GM19025 (cell line): Measurements from ENCODE around the gene CIROP.

Experiments used
- ATAC-seq: cut with Tn5 transposase; IDR thresholded peaks from one replicate; pipeline ENCODE4 v1.9.1; 2021; ENCODE audit warnings: mild to moderate bottlenecking, low read depth, moderate library complexity; ENCODE audit not compliant: unreplicated experiment

CIROP gene

GRCh38 chr14:23095196-23096108 lies 9.3 kb downstream of the CIROP start, which contains the start of gene C14orf119:
TSS of gene C14orf119 (plus strand) at chr14:23095505. CDS start at chr14:23097659, 2,154 bp downstream.
- peak; percentile 90 for ATAC-seq

DNA sequence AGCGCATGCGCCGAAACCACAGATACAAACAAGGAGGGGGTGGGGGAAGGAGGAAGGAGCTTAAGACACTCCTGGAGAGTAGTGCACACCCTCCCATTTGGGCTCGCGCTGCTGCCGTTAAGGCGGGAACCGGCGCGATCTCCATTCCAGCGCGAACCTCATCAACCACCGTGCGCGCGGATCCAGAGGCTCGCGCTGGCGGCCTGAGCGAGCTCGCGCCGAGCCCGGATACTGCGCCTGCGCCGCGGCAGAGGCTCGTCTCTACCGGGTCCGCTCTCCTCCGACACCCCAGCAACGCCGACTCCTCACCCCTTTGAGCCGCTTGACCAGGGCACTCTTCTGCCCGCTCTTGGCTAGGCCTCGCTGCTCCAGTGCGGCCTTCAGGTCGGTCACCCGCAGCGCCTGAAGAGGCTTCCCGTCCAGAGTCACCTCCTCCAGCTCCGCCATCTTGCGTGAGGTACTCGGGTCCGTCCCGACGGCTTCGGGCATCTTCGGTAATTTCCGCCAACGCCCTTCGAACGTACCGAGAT lies 10.1 kb downstream of the CIROP start, which contains the start of gene ACIN1:
ACIN1 (minus strand) TSS at position 471 of the 530 bp plus-strand sequence; CDS start at position 447, 24 bp downstream.
- peak; percentile 37 for ATAC-seq

DNA sequence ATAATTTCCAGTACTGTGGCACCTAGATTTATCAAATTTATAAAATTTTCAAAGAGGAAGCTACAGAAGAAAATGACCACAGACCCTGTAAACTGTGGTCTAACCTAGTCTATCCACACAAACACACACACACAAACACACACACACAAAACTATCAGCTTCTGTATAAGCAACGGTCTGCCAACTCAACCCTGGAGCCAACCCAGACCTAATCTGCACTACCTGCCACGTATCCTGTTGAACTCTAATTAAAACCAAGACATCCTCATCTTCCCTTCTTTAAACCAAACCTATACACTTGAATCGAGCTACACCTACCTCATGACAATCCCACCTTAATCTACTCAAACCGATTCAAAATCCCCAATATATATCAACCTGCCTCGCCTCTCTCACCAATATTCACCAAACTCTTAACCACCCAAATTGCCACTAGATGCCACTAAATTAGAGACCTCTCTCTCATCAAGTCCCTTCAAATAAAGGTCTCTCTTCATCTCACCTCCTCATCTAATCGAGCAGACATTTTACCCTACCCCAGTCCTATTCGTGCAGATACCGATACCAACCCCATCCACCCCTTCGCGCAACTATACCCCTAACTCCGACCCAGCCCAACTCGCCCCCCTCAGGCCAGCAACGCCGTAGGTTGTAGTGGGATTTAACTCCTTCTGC lies 10.7 kb downstream of the CIROP start:
- no peak for ATAC-seq

GRCh38 chr14:23093526-23093925 lies 11.3 kb downstream of the CIROP start:
- no peak for ATAC-seq

- ATAC-seq, result no peak
Observed at GRCh38 chr14:23093104-23093503, 11.7 kb downstream of the CIROP start.

DNA sequence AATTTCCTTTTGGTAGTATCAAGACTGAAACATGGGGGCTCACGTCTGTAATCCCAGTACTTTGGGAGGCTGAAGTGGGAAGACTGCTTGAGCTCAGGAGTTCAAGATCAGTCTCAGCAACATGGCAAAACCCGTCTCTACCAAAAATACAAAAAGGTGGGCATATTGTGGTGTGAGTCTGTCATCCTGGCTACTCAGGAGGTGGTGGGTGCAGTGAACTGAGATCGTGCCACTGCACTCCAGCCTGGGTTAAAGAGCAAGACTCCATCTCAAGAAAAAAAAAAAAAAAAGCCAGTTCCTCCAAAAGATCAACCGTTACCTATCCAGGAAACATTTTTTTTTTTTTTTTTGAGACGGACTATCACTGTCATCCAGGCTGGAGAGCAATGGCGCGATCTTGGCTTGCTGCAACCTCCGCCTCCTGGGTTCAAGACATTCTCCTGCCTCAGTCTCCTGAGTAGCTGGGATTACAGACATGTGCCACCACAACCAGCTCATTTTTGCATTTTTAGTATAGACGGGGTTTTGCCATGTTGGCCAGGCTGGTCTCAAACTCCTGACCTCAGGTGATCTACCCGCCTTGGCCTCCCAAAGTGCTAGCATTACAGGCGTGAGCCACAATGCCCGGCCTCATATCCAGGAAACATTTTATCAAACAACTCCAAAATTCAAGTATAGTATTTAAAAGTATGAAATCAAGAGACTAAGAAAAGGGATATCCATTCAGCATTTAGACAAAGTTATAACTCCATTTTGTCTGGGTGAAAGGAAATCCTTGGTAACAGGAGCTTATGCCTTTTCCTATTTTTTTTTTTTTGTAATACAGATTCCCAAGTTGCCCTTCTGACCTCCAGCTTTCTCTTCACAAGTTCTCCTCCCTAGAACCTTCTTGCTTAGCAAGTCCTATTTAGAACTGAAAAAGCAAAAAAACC lies 13.2 kb downstream of the CIROP start:
- no peak for ATAC-seq

- no peak for ATAC-seq
Observed at GRCh38 chr14:23090254-23090636, 14.5 kb downstream of the CIROP start.

DNA sequence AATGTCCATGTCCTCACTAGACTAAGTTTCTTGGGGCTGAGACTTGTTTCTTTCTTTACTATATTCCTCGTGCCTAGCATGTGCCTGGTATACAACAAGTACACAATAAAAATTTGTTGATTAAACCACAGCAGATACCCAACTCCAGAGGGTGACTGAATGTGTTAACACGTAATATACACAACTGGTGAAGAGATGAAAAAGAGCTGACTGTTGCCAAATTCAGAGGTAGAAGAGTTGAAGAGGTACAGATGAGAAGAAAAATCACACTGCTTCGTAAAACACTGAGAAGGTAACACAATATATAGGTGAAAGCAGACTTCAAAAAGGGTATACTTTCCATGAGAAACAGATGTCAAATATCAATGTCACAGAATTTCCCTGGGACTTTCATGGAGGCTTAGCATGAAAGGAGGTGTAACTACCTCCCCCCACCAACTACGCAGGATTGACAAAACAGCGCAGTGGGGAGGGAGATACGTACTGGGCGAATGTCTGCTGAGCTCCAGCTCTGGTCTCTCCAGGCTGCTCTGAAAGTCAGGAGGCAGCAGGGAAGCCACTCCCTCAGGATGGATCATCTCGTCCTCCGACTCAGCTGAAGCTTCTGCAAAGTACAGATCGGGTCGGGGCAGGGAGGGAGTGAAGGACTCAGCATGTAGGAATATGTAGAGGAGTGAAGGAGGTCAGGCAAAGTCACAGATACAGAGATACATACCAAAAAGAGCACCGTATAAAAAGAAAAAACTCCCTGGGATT lies 15.1 kb downstream of the CIROP start:
- ATAC-seq, result no peak

DNA sequence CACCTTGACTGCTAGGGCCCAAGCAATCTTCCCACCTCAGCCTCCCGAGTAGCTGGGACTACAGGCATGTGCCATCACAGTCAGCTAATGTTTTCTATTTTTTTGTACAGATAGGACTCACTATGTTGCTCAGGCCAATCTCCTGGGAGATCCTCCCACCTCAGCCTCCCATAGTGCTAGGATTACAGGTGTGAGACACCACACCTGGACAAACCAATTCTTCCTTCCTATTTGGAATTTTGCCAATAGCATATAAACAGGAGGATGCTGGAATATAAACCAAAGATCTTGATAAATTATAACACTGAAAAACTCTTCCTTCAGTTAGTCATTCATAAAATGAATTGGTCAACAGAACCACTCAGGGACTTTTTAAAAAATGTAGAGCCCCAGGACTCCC lies 18.2 kb downstream of the CIROP start:
- ATAC-seq, result no peak

GRCh38 chr14:23085458-23085857 lies 19.3 kb downstream of the CIROP start:
- no peak for ATAC-seq

DNA sequence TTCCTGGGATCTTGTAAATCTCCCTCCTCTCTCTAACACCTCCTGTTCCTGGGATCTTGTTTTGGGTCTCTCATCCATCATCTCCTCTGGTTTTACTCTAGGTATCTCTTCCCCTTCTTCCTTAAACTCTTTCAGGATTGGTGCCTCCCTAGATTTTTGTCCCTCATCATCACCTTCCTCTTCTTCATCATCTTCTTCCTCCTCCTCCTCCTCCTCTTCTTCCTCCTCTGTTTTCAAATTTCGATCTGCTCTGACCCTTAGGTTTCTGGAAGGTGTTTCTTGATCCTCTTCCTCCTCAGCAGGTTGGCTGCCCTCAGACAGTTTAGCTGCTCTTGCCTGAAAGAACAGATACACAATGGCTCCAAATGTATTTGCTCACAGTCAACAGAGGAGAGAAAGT lies 24.3 kb downstream of the CIROP start:
- no peak for ATAC-seq

DNA sequence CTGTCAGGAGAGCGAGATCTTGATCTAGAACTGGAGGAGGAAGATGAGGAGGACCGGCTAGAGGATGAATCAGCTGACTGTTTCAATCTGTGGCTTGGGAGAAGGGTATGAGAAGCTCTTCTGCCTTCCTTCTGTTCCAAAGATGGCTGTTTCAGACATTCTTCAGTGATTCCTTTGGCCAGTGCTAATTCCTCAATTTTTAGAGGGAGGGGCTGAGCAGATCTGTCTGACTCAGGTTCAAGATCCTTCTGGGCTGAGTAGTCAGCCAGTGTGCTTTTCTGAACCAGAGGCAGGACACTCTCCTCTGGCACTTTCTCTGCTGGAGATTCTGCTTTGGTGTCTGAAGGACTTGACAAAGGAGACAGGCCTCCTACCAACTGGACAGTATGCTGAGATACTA lies 25.1 kb downstream of the CIROP start:
- no peak for ATAC-seq

- ATAC-seq, result no peak
Observed at GRCh38 chr14:23078692-23079116, 26.1 kb downstream of the CIROP start.

DNA sequence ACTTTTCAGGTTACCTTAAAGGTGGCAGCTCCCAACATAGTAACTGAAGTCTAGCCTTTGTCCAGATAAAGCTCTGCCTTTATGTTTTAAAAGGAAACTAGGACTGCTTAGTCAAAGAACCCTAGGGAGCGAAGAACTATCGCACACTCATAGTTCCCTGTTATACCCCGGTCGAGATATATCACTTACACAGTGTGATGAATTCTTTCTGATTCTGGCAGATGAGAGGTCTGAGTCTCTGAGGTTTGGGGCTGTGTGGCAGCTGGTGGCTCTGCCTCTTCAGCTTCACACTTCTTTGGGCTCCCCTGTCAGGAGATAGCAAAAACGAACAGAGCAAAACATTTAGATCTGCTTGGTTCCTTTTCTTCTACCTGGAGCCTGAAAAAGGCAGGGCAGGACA lies 26.8 kb downstream of the CIROP start:
- ATAC-seq, result no peak

GRCh38 chr14:23076785-23077408 lies 27.9 kb downstream of the CIROP start:
- ATAC-seq, result no peak

DNA sequence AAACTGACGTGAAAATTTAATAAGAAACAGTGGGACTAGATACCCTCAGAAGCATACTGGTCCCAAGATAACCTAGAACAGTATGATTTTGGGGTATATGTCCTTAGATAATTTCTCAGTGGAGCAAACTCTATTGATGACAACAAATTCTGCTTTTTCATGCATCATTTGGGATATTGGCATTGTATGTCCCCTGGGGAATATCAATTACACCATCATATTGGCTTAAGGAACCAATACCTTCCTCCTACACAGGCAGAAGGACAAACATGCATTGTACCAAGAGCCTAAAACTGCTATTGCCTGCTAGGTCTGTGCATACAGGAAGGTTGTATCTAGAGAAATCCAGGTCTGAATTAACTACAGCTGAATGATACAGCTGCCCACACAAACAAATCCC lies 29.9 kb downstream of the CIROP start:
- no peak for ATAC-seq

- no peak for ATAC-seq
Observed at GRCh38 chr14:23071921-23072539, 32.8 kb downstream of the CIROP start.

DNA sequence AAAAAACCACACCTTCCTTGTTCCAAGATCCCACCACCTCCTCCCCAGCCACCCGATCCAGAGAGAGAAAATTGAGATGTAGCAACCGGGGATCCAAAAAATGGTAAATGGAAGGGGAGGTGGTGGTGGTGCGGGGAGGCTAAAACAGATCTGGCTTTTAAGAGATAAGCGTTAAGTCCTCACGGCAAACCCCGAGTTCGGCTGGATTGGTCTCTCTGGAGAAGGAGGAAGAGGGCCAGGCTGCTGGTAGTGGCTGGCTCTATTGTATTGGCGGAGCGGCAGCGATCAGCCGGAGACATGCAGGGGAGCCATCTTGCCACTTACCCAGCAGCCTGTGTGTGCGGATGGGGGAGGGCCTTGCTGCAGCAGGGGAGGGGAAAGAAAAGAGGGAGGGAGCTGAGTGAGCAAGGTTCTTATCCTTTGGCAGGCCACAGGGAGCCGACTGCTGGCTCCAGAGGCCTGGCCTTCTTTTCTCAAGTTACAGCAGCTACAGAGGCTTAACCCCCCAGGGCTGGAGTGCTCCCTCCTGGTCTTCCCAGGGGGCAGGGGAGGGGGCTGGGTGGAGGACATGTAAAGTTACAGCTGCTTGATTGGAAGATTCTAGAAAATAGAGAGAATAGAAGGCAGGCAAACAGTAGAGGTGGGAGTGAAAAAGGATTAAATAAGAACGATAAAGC lies 33.4 kb downstream of the CIROP start:
- peak; percentile 91 for ATAC-seq
